ENCODE measurements around the gene HOXA10. TPM values are rescaled to one million over a fixed set of nuclear protein-coding genes. Genes with fewer than 3 reads are reported as not detected.

Gene HOXA10
- total RNA-seq, 1 experiment from 2014 or later, result 9.5 TPM

GRCh38 chr7:27149842-27150567 is 24.1 kb downstream of the HOXA10 start:
- Histone ChIP-seq H3K4me1 (peaks cover 27% of the 10 kb centered on the region), H3K27me3 (replicated peaks; ENCODE audit: control insufficient read depth, insufficient read depth, low read length) (no peaks in the 10 kb centered on the region), H3K4me3 (ENCODE audit: low read depth, low read length) (peak overlapping the region; percentile 68), H3K9me3 (no peaks in the 10 kb centered on the region), H3K36me3 (ENCODE audit: control insufficient read depth, insufficient read depth, low read length) (no peaks in the 10 kb centered on the region; the same call in none of the 2 replicates)
- no peaks in the 10 kb centered on the region for H3K9me3 Mint-ChIP-seq (ENCODE audit: unreplicated experiment)
- no peaks in the 10 kb centered on the region for H3K27me3 Mint-ChIP-seq (ENCODE audit: insufficient read depth, unreplicated experiment)
- no peaks in the 10 kb centered on the region for H3K4me1 Mint-ChIP-seq (ENCODE audit: low read depth, unreplicated experiment)
- H3K36me3 Mint-ChIP-seq (ENCODE audit: insufficient read depth, unreplicated experiment), result peaks cover 18% of the 10 kb centered on the region
- no peak for TF ChIP-seq CTCF (IDR thresholded peaks at IDR 0.05; ENCODE audit: insufficient read depth in 1 of 2, low read depth in 1 of 2, low read length in 1 of 2, severe bottlenecking in 1 of 2, unreplicated experiment in 1 of 2)
- peak overlapping the region; percentile 94 for H3K4me3 Mint-ChIP-seq (ENCODE audit: unreplicated experiment)
- peak overlapping the region; percentile 82 for H3K27ac Mint-ChIP-seq (ENCODE audit: unreplicated experiment)
- no peak for DNase-seq
- BruUV-seq (replicated peaks), result no TSS peak
- intact Hi-C loops (cut with micrococcal nuclease; ENCODE audit: unreplicated experiment), result no loop called here
- ChIA-PET POLR2A (interaction anchor here (0.5 to 1.0 kb wide), 2 partner anchors 34 to 989 kb away, joined by 4 to 6 read pairs; no protein-coding TSS in a partner anchor), CTCF (interaction anchor here (0.6 to 4.0 kb wide), 7 partner anchors 11 to 768 kb away, joined by 3 to 40 read pairs (median 3); partner anchors contain the start of gene HOXA9)

- H3K4me3 Mint-ChIP-seq (ENCODE audit: unreplicated experiment), result peak overlapping the region; percentile 73
- Histone ChIP-seq H3K4me3 (ENCODE audit: low read depth, low read length) (no peak overlapping the region), H3K36me3 (ENCODE audit: control insufficient read depth, insufficient read depth, low read length) (no peaks in the 10 kb centered on the region; the same call in 1 of the 2 replicates), H3K4me1 (peaks cover 27% of the 10 kb centered on the region), H3K27me3 (replicated peaks; ENCODE audit: control insufficient read depth, insufficient read depth, low read length) (no peaks in the 10 kb centered on the region), H3K9me3 (no peaks in the 10 kb centered on the region)
- CTCF ChIA-PET, result interaction anchor here (0.5 to 4.0 kb wide), 5 partner anchors 8 to 1262 kb away, joined by 3 to 40 read pairs (median 5); partner anchors contain the start of gene HOXA7
- H3K27ac Mint-ChIP-seq (ENCODE audit: unreplicated experiment), result peak overlapping the region; percentile 76
- BruUV-seq (replicated peaks), result no TSS peak
- POLR2A ChIA-PET, result no interaction called here
- no peaks in the 10 kb centered on the region for H3K9me3 Mint-ChIP-seq (ENCODE audit: unreplicated experiment)
- intact Hi-C loops (cut with micrococcal nuclease; ENCODE audit: unreplicated experiment), result no loop called here
- H3K27me3 Mint-ChIP-seq (ENCODE audit: insufficient read depth, unreplicated experiment), result no peaks in the 10 kb centered on the region
- DNase-seq, result peak in 1 of 2 experiments; percentile 25
- no peaks in the 10 kb centered on the region for H3K4me1 Mint-ChIP-seq (ENCODE audit: low read depth, unreplicated experiment)
- TF ChIP-seq CTCF (IDR thresholded peaks at IDR 0.05; ENCODE audit: insufficient read depth in 1 of 2, low read depth in 1 of 2, low read length in 1 of 2, severe bottlenecking in 1 of 2, unreplicated experiment in 1 of 2), result no peak
- peaks cover 12% of the 10 kb centered on the region for H3K36me3 Mint-ChIP-seq (ENCODE audit: insufficient read depth, unreplicated experiment)
Observed at GRCh38 chr7:27148756-27149641, 25.1 kb downstream of the HOXA10 start.

All from Caco-2 (cell line).